OCI-LY3 (cell line): ENCODE data around the gene KITLG.

Experiments used
- H2AFZ ChIP-seq: fragments of 200-600, 300-600 bp; shearing (Covaris generic); 2 replicates; pipeline ENCODE4 v1.6.0; 2014; ENCODE audit warnings: antibody characterized with exemption, low read depth, low read length
- H3K27ac ChIP-seq: fragments of 200-600, 300-600 bp; sonication (generic); 2 replicates; pipeline ENCODE4 v1.5.1; 2014; ENCODE audit warnings: mild to moderate bottlenecking, low read length, moderate library complexity, mixed read lengths
- H3K27me3 ChIP-seq: fragments of 200-600, 300-600 bp; sonication (generic); 2 replicates; pipeline ENCODE4 v1.6.1; 2014; ENCODE audit warnings: low read depth, low read length, mixed read lengths
- H3K36me3 ChIP-seq: fragments of 200-600, 300-600 bp; sonication (generic); replicated peaks from 2 replicates; pipeline ENCODE3; 2014; ENCODE audit warnings: low read depth, low read length, mixed read lengths
- H3K4me1 ChIP-seq: fragments of 300-600, 200-600 bp; sonication (generic); 2 replicates; pipeline ENCODE4 v1.6.1; 2014; ENCODE audit warnings: low read length, mixed read lengths
- H3K4me2 ChIP-seq: fragments of 200-600, 300-600 bp; sonication (generic); 2 replicates; pipeline ENCODE4 v1.6.1; 2014; ENCODE audit warnings: low read length, mixed read lengths
- H3K4me3 ChIP-seq: fragments of 300-600, 200-600 bp; sonication (generic); 2 replicates; pipeline ENCODE4 v1.5.1; 2014; ENCODE audit warnings: antibody characterized with exemption, mild to moderate bottlenecking, low read length, moderate library complexity
- H3K79me2 ChIP-seq: fragments of 300-600, 200-600 bp; shearing (Covaris generic); 2 replicates; pipeline ENCODE4 v1.6.1; 2014; ENCODE audit warnings: mild to moderate bottlenecking, low read length, mixed read lengths
- H3K9ac ChIP-seq: fragments of 300-600, 200-600 bp; shearing (Covaris generic); 2 replicates; pipeline ENCODE4 v1.6.0; 2014; ENCODE audit warnings: mild to moderate bottlenecking, low read length, moderate library complexity
- H3K9me3 ChIP-seq: fragments of 200-600, 300-600 bp; shearing (Covaris generic); 2 replicates; pipeline ENCODE4 v1.6.1; 2014; ENCODE audit warnings: low read length, mixed read lengths; ENCODE audit not compliant: insufficient read depth
- H4K20me1 ChIP-seq: fragments of 200-600, 300-600 bp; sonication (generic); 2 replicates; pipeline ENCODE4 v1.6.1; 2016; ENCODE audit warnings: low read length, mixed read lengths; ENCODE audit not compliant: insufficient read depth
- CTCF ChIP-seq: fragments of 200-600, 300-600 bp; sonication (generic); IDR thresholded peaks from 2 replicates; pipeline ENCODE4 v1.5.1; 2014; ENCODE audit warnings: antibody characterized with exemption, low read length, low read depth
- EZH2phosphoT487 ChIP-seq: fragments of 200-600 bp; shearing (Covaris generic); IDR thresholded peaks from 2 replicates; pipeline ENCODE4 v1.6.1; 2018; ENCODE audit warnings: antibody characterized with exemption, mixed run types, low read depth

The KITLG gene

GRCh38 chr12:88585077-88585476 lies 4.8 kb upstream of the KITLG start:
- no peak overlapping the region for H3K27ac ChIP-seq
- H4K20me1 ChIP-seq, result no peaks in the 10 kb centered on the region
- no peak overlapping the region for H3K4me3 ChIP-seq
- TF ChIP-seq CTCF (no peak), EZH2phosphoT487 (no peak)
- H3K9me3 ChIP-seq, result peaks cover 5% of the 10 kb centered on the region; the same call in 1 of the 2 replicates
- no peak overlapping the region for H2AFZ ChIP-seq
- H3K27me3 ChIP-seq, result no peaks in the 10 kb centered on the region
- no peaks in the 10 kb centered on the region for H3K36me3 ChIP-seq
- no peak overlapping the region for H3K9ac ChIP-seq
- no peaks in the 10 kb centered on the region for H3K79me2 ChIP-seq
- H3K4me2 ChIP-seq, result no peak overlapping the region
- no peaks in the 10 kb centered on the region for H3K4me1 ChIP-seq

- no peak overlapping the region for H3K27ac ChIP-seq
- H3K9ac ChIP-seq, result no peak overlapping the region
- H3K79me2 ChIP-seq, result no peaks in the 10 kb centered on the region
- no peaks in the 10 kb centered on the region for H4K20me1 ChIP-seq
- H3K36me3 ChIP-seq, result no peaks in the 10 kb centered on the region
- no peak overlapping the region for H3K4me3 ChIP-seq
- no peaks in the 10 kb centered on the region for H3K27me3 ChIP-seq
- TF ChIP-seq EZH2phosphoT487 (no peak), CTCF (no peak)
- no peak overlapping the region for H3K4me2 ChIP-seq
- no peak overlapping the region for H2AFZ ChIP-seq
- peaks cover 12% of the 10 kb centered on the region for H3K4me1 ChIP-seq
- no peaks in the 10 kb centered on the region for H3K9me3 ChIP-seq
Observed at GRCh38 chr12:88579601-88580050, 645 bp downstream of the KITLG start.

- Histone ChIP-seq H3K4me2 (no peak overlapping the region), H3K4me3 (no peak overlapping the region)
Observed at GRCh38 chr12:88579161-88579517, 1.1 kb downstream of the KITLG start.

More at GRCh38 chr12:88579161-88579517, 1.1 kb downstream of the KITLG start:
- Histone ChIP-seq H3K9ac (no peak overlapping the region), H3K36me3 (no peaks in the 10 kb centered on the region), H3K79me2 (no peaks in the 10 kb centered on the region), H3K9me3 (no peaks in the 10 kb centered on the region), H3K27ac (no peak overlapping the region), H4K20me1 (no peaks in the 10 kb centered on the region), H3K4me1 (peaks cover 15% of the 10 kb centered on the region), H2AFZ (no peak overlapping the region), H3K27me3 (no peaks in the 10 kb centered on the region)
- TF ChIP-seq CTCF (no peak), EZH2phosphoT487 (no peak)
